ENCODE measurements around the gene SINHCAF. TPM values are rescaled to one million over a fixed set of nuclear protein-coding genes. Genes with fewer than 3 reads are reported as not detected.

Gene SINHCAF
- total RNA-seq, 1 donor from 2014 or later = 176 TPM

DNA sequence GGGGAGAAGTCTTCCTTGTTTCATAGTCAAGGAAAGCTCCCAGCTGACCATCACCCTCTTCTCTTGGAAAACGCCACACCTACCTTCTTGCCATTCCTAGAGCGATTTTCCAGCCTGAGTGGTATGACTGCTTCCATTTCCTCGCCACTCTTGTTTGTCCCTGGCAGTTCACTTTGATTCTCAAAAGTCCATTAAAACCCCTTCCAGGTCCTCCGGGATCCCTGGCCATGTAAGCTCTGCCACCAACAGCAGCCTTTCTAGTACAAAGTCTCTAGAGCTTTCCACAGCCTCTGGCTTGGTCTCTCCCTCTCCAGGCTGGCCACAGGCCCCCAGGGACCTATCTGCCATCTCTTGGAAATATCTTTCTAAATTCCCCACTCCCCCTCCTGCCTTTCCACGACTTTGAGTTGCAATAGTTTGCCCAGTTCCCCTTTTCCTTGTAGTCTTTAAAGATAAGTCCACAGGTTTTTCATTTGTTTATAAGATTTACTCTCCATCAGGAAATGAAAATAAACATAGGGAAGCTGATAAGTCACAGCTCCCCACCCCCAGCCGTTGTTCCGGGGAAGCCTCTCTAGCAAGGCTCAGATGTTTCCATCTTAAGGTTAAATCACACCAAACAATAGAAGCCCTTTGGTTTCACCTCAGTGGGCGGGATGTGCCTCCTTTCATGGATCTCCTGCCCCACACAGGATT is 42.9 kb upstream of the SINHCAF start:
- no peaks in the 10 kb centered on the region for H3K36me3 Mint-ChIP-seq (ENCODE audit: low read depth)
- DNase-seq (ENCODE audit: low read depth, low spot score) = no peak
- no peaks in the 10 kb centered on the region for H3K27me3 Mint-ChIP-seq (ENCODE audit: low read depth)
- TF ChIP-seq, protein P1, sequence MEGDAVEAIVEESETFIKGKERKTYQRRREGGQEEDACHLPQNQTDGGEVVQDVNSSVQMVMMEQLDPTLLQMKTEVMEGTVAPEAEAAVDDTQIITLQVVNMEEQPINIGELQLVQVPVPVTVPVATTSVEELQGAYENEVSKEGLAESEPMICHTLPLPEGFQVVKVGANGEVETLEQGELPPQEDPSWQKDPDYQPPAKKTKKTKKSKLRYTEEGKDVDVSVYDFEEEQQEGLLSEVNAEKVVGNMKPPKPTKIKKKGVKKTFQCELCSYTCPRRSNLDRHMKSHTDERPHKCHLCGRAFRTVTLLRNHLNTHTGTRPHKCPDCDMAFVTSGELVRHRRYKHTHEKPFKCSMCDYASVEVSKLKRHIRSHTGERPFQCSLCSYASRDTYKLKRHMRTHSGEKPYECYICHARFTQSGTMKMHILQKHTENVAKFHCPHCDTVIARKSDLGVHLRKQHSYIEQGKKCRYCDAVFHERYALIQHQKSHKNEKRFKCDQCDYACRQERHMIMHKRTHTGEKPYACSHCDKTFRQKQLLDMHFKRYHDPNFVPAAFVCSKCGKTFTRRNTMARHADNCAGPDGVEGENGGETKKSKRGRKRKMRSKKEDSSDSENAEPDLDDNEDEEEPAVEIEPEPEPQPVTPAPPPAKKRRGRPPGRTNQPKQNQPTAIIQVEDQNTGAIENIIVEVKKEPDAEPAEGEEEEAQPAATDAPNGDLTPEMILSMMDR (conservative IDR thresholded peaks at IDR 0.05) = no peak
- H3K9me3 Mint-ChIP-seq = no peaks in the 10 kb centered on the region
- peak overlapping the region; percentile 50 for H3K4me3 Mint-ChIP-seq
- peak overlapping the region; percentile 81 for H3K27ac Mint-ChIP-seq (ENCODE audit: unreplicated experiment)
- H3K4me1 Mint-ChIP-seq = peaks cover 45% of the 10 kb centered on the region

DNA sequence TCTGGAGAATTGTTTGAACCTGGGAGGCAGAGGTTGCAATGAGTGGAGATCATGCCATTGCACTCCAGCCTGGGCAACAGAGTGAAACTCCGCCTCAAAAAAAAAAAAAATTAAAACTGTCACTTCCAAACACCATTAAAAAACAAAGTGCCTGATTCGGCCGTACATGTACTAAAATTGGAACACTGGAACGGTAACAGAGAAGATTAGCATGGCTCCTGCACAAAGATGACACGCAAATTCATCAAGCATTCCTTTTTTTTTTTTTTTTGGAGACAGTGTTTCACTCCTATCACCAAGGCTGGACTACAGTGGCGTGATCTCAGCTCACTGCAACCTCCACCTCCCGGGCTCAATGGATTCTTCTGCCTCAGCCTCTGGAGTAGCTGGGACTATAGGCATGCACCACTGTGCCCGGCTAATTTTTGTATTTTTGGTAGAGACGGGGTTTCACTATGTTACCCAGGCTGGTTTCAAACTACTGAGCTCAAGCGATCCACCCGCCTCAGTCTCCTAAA is 40.2 kb upstream of the SINHCAF start:
- Mint-ChIP-seq H3K36me3 (ENCODE audit: low read depth) (no peaks in the 10 kb centered on the region), H3K4me1 (peaks cover 56% of the 10 kb centered on the region), H3K27ac (ENCODE audit: unreplicated experiment) (no peak overlapping the region), H3K4me3 (no peak overlapping the region), H3K27me3 (ENCODE audit: low read depth) (no peaks in the 10 kb centered on the region), H3K9me3 (no peaks in the 10 kb centered on the region)
- no peak for DNase-seq (ENCODE audit: low read depth, low spot score)
- TF ChIP-seq, protein P1 (conservative IDR thresholded peaks at IDR 0.05) = no peak

DNA sequence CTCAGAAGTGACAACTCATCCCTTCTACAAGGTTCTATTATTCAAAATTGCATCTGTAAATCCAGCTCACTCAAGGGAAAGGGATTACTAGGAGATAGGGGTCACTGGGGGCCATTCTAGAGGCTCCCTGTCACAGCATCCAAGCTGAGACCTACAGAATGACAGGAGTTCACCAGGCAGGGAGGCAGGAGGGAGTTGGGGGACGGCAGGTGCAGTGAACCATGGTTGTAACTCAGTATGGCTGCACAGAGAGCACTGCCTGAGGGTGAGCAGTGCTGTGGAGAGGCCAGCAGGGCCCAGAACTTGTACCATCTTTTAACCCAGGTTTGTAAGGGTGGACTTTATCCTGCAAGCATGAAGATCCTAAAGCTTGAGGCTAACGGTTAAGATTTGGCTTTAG is 37.9 kb upstream of the SINHCAF start:
- Mint-ChIP-seq H3K27me3 (ENCODE audit: low read depth) (no peaks in the 10 kb centered on the region), H3K27ac (ENCODE audit: unreplicated experiment) (no peak overlapping the region), H3K4me1 (peaks cover 32% of the 10 kb centered on the region), H3K36me3 (ENCODE audit: low read depth) (no peaks in the 10 kb centered on the region), H3K4me3 (no peak overlapping the region), H3K9me3 (no peaks in the 10 kb centered on the region)
- TF ChIP-seq, protein P1 (conservative IDR thresholded peaks at IDR 0.05) = no peak
- no peak for DNase-seq (ENCODE audit: low read depth, low spot score)

DNA sequence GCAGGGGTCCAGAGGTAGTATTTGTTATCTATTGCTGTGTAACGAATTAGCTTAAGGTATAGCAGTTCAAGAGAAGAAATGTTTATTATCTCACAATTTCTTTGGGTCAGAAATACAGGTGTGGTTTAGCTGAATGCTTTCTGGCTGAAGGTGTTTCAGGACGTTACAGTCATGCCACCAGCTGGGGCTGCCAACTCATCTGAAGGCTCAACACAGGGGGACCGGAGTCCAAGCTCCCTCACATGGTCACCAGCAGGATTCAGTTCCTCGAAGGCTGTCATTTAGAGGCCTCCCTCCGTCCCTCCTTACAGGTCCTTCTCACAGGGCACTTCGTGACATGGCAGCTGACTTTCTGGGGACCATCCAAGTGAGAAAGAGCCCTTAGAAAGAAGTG is 37.5 kb upstream of the SINHCAF start:
- DNase-seq (ENCODE audit: low read depth, low spot score) = no peak
- TF ChIP-seq, protein P1 (conservative IDR thresholded peaks at IDR 0.05) = no peak
- no peak overlapping the region for H3K27ac Mint-ChIP-seq (ENCODE audit: unreplicated experiment)
- no peaks in the 10 kb centered on the region for H3K36me3 Mint-ChIP-seq (ENCODE audit: low read depth)
- H3K27me3 Mint-ChIP-seq (ENCODE audit: low read depth) = no peaks in the 10 kb centered on the region
- H3K9me3 Mint-ChIP-seq = no peaks in the 10 kb centered on the region
- peaks cover 28% of the 10 kb centered on the region for H3K4me1 Mint-ChIP-seq
- H3K4me3 Mint-ChIP-seq = no peak overlapping the region

DNA sequence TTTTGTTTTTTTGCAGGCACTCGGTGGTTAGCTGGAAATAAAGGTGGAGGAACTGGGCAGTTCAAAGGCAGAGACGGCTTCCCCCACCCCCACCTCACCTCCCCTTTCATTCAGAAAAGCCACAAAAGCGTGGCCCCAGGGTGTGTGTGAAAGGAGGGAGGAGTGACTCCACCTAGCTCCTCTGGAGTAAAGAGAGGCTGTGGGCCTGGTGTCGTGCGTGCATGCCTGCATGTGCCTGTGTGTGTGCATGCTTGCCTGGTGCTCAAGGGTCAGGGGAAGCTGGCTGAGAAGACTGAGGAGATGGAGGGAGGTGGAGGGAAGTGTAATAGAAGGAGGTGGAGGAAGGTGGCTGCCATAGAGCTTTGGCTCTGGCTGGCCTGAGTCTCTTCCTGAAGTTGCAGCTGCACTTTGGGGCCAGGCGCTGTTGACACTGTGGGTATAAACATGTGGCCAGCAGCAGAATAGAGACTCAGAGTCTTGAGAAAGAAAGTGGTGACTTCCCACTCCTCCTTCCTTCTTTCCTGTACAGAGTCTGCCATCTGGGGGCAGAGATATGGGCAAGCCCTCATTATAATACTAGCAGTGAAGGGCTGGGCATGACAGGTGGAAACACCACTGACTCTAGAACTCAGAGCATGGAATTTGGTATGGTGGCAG is 36.9 kb upstream of the SINHCAF start:
- no peak for DNase-seq (ENCODE audit: low read depth, low spot score)
- peak overlapping the region; percentile 57 for H3K27ac Mint-ChIP-seq (ENCODE audit: unreplicated experiment)
- no peaks in the 10 kb centered on the region for H3K27me3 Mint-ChIP-seq (ENCODE audit: low read depth)

More for the DNA sequence above, 36.9 kb upstream of the SINHCAF start:
- H3K9me3 Mint-ChIP-seq = no peaks in the 10 kb centered on the region
- peaks cover 27% of the 10 kb centered on the region for H3K4me1 Mint-ChIP-seq
- H3K4me3 Mint-ChIP-seq = peak overlapping the region; percentile 4
- TF ChIP-seq, protein P1 (conservative IDR thresholded peaks at IDR 0.05) = no peak
- no peaks in the 10 kb centered on the region for H3K36me3 Mint-ChIP-seq (ENCODE audit: low read depth)

All from neural crest cell (in vitro differentiated cells).